ENCODE measurements around the gene NUDT14.

DNA sequence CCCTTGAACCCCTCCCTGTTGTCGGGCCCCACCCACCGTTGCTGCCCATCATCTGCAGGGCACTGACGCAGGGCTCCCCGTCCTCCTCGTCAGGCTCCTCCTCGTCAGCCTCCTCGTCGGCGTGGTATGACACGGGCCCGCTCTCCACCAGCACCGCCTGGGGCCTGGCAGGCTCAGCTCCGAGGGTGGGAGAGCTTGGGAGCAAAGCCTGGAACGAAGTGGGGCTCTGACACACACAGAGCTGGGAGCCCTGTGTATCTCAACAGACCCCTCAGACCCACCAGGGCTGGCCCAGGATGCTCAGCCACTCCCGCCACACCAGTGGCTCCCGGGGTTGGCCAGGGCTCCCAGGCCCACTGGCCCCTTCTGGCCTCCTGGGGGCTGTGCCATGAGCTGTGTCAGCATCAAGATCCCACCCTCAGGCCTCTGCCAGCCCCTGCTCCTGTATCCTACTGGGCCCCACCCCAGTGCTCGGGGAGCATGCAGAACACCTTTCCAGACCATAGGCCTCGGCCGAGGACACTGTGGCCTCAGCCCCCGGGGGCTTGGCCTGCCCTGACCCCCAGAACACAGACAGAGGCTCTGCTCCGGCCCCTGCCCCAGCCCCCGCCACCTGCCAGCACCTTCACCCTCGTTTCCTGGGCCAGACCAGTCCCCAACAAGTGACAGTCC, 30.1 kb upstream of the NUDT14 start:
- no peak for TF ChIP-seq RARB (CRISPR knock-in tag; IDR thresholded peaks at IDR 0.05)
- no peak for TF ChIP-seq TOX (CRISPR knock-in tag; IDR thresholded peaks at IDR 0.05; ENCODE audit: borderline replicate concordance)
- no peak for TF ChIP-seq ARNTL (CRISPR knock-in tag; IDR thresholded peaks at IDR 0.05; ENCODE audit: borderline replicate concordance, low read depth)
- no peak for TF ChIP-seq ZC3H10 (CRISPR knock-in tag; IDR thresholded peaks at IDR 0.05)
- no peak for TF ChIP-seq ZNF70 (CRISPR knock-in tag; IDR thresholded peaks at IDR 0.05)
